Osteoblast (primary cell): ENCODE measurements around the gene SPAG16. TPM values are rescaled to one million over a fixed set of nuclear protein-coding genes. Genes with fewer than 3 reads are reported as not detected.

ENCODE experiments used
- DNase-seq: peaks from one replicate; pipeline ENCODE4 v3.0.0; 2011; ENCODE audit warnings: low spot score, mixed read lengths; ENCODE audit not compliant: insufficient read length; ENCODE audit errors: missing footprints
- H2AFZ ChIP-seq: 2 replicates; pipeline ENCODE4 v1.6.0; 2011; ENCODE audit warnings: mild to moderate bottlenecking, low read length
- H3K27ac ChIP-seq: 2 replicates; pipeline ENCODE4 v1.5.1; 2011; ENCODE audit warnings: mild to moderate bottlenecking, low read depth, low read length, moderate library complexity
- H3K27me3 ChIP-seq: 2 replicates; pipeline ENCODE4 v1.6.0; 2012; ENCODE audit warnings: mild to moderate bottlenecking, control low read depth, inconsistent platforms, low read length, moderate library complexity; ENCODE audit not compliant: insufficient read depth
- H3K36me3 ChIP-seq: 2 replicates; pipeline ENCODE4 v1.5.1; 2011; ENCODE audit warnings: mild to moderate bottlenecking, low read length, control low read depth, moderate library complexity; ENCODE audit not compliant: insufficient read depth
- H3K4me1 ChIP-seq: 2 replicates; pipeline ENCODE4 v1.5.1; 2011; ENCODE audit warnings: mild to moderate bottlenecking, low read length, control low read depth, moderate library complexity; ENCODE audit not compliant: insufficient read depth
- H3K4me2 ChIP-seq: 2 replicates; pipeline ENCODE4 v1.6.0; 2011; ENCODE audit warnings: mild to moderate bottlenecking, low read length; ENCODE audit not compliant: insufficient read depth
- H3K4me3 ChIP-seq: fragments of 200-600 bp; sonication (generic); 3 replicates; pipeline ENCODE4 v1.5.1; 2012; ENCODE audit warnings: mild to moderate bottlenecking, low read length, inconsistent platforms; ENCODE audit not compliant: insufficient read depth
- H3K79me2 ChIP-seq: 2 replicates; pipeline ENCODE4 v1.6.0; 2012; ENCODE audit warnings: mild to moderate bottlenecking, low read length, control low read depth, inconsistent platforms; ENCODE audit not compliant: insufficient read depth
- H3K9me3 ChIP-seq: 2 replicates; pipeline ENCODE4 v1.5.1; 2011; ENCODE audit warnings: low read depth, low read length, control low read depth
- H4K20me1 ChIP-seq: 2 replicates; pipeline ENCODE4 v1.6.0; 2012; ENCODE audit warnings: mild to moderate bottlenecking, low read length, control low read depth; ENCODE audit not compliant: insufficient read depth
- CTCF ChIP-seq: IDR thresholded peaks from 2 replicates; pipeline ENCODE4 v1.5.1; 2011; ENCODE audit warnings: mild to moderate bottlenecking, low read depth, low read length, moderate library complexity; ENCODE audit errors: extremely low read depth
- total RNA-seq: library from RNA; depleted of rRNA; stranded (reverse); fragments of >200 nt; gene quantifications from 2 replicates; pipeline ENCODE4 v1.2.3, GENCODE V29; 2012

The SPAG16 gene
- total RNA-seq, 1 donor, result 47.8 TPM

- no peaks in the 10 kb centered on the region for H3K27me3 ChIP-seq
- H3K27ac ChIP-seq, result no peak overlapping the region
- no peak for TF ChIP-seq CTCF
- H3K9me3 ChIP-seq, result no peaks in the 10 kb centered on the region
- H3K4me1 ChIP-seq, result no peaks in the 10 kb centered on the region
- no peaks in the 10 kb centered on the region for H3K79me2 ChIP-seq
- DNase-seq, result peak; percentile 14
- H4K20me1 ChIP-seq, result no peaks in the 10 kb centered on the region
- H2AFZ ChIP-seq, result no peak overlapping the region
- H3K4me3 ChIP-seq, result no peak overlapping the region
- H3K36me3 ChIP-seq, result no peaks in the 10 kb centered on the region
- no peak overlapping the region for H3K4me2 ChIP-seq
These were observed 1038.4 kb downstream of the SPAG16 start for GRCh38 chr2:214322662-214323061.

GRCh38 chr2:214325404-214325803 lies 1041.1 kb downstream of the SPAG16 start:
- no peaks in the 10 kb centered on the region for H4K20me1 ChIP-seq
- H3K4me1 ChIP-seq, result no peaks in the 10 kb centered on the region
- DNase-seq, result no peak
- H3K27me3 ChIP-seq, result no peaks in the 10 kb centered on the region
- no peaks in the 10 kb centered on the region for H3K36me3 ChIP-seq
- no peak overlapping the region for H3K4me2 ChIP-seq
- no peak for TF ChIP-seq CTCF
- H2AFZ ChIP-seq, result no peak overlapping the region
- no peak overlapping the region for H3K27ac ChIP-seq
- H3K4me3 ChIP-seq, result no peak overlapping the region
- H3K9me3 ChIP-seq, result no peaks in the 10 kb centered on the region
- no peaks in the 10 kb centered on the region for H3K79me2 ChIP-seq

- Histone ChIP-seq H3K4me1 (no peaks in the 10 kb centered on the region), H3K27me3 (no peaks in the 10 kb centered on the region), H3K27ac (no peak overlapping the region), H3K4me3 (no peak overlapping the region), H3K79me2 (no peaks in the 10 kb centered on the region), H3K36me3 (no peaks in the 10 kb centered on the region), H3K4me2 (no peak overlapping the region), H4K20me1 (no peaks in the 10 kb centered on the region), H2AFZ (no peak overlapping the region), H3K9me3 (no peaks in the 10 kb centered on the region)
- no peak for TF ChIP-seq CTCF
- no peak for DNase-seq
These were observed 1044.7 kb downstream of the SPAG16 start for GRCh38 chr2:214328941-214329340.

GRCh38 chr2:214341646-214342045 lies 1057.4 kb downstream of the SPAG16 start:
- no peak for DNase-seq
- no peaks in the 10 kb centered on the region for H3K9me3 ChIP-seq
- no peak overlapping the region for H3K4me3 ChIP-seq
- H3K4me1 ChIP-seq, result no peaks in the 10 kb centered on the region
- no peak overlapping the region for H3K27ac ChIP-seq
- no peak overlapping the region for H3K4me2 ChIP-seq
- H4K20me1 ChIP-seq, result no peaks in the 10 kb centered on the region
- no peaks in the 10 kb centered on the region for H3K36me3 ChIP-seq
- no peak for TF ChIP-seq CTCF
- no peaks in the 10 kb centered on the region for H3K27me3 ChIP-seq
- no peak overlapping the region for H2AFZ ChIP-seq
- no peaks in the 10 kb centered on the region for H3K79me2 ChIP-seq
